Epidermal melanocyte (primary cell): ENCODE results near the gene SMC1B.
"Not testable (repeated sequence)": the region's sequence is repeated elsewhere in the genome, so short reads cannot be mapped to it uniquely, and the experiment has no call there.

Source experiments
- DNase-seq: peaks from one replicate; pipeline ENCODE4 v3.0.0; 2011; ENCODE audit warnings: low spot score; ENCODE audit not compliant: insufficient read length

Gene SMC1B

DNA sequence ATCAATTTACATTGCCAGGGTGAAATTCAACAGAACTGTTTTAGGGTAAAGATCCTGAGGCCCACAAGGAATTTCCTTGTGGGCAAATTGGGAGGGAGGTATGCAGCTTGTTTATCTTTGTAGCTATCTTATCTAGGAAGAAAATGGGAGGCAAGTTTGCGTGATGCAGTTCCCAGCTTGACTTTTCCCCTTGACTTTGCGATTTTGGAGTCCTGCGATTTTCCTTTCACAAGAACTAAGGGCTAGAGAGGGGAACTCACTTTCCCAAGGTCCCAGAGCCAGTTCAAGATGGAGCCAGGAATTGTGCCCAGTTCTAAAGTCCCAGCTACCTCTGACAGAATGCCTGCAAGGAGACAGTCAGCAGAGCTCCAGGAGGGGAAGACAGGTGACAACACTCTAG, 30.8 kb upstream of the SMC1B start:
- no peak for DNase-seq

DNA sequence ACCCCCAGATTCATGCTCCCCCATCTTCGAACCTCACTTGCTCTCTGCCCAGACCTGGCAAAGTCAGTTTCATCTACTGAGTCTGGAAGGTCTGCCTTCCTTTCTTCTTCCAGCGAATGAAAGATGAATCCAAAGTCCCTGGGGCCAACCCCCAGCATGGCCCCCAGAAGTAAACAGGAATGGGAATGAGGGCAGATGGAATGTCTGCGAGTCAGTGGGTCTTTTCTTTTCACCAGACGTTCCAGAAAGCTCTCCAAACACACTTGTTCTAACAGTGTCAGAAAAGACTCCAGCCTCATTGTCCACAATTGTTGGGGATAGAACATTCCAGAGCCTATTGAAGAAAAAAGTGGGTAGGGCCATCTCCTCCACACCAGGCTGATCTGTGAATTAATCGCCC, 28.7 kb upstream of the SMC1B start:
- no peak for DNase-seq

DNA sequence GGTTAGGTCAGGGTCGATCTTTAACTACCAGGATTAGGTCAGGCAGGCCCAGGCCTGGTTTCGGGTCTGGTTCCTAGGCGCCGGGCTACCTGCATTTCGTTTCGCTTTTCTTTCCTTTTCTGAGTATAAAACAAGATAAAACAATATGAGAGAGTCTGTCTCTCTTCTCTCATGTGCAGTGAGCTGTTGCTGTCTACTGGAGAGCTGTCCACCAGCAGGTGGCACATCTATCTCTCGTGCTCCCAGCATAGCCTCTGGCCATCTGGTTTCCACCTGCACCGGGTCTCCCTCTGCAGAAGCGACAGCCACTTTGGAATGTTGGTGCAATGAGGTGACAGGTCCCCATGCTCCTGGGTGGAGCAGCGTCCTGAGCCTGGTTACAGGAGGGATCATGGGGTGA, 27.7 kb upstream of the SMC1B start:
- DNase-seq, result peak; percentile 73

DNA sequence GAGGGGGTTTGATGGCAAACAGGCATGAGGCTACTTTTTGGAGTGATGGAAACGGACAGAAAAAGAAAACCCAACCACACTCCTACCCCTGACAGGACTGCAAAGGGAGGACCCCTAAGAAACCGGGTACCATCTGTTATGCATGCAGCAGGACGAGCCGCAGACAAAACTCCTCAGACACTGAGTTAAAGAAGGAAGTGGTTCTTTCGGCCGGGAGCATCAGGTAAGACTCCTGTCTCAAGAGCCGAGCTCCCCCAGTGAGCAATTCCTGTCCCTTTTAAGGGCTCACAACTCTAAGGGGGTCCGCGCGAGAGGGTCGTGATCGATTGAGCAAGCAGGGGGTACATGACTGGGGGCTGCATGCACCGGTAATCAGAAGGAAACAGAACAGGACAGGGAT, 27.3 kb upstream of the SMC1B start:
- not testable (repeated sequence) for DNase-seq

DNA sequence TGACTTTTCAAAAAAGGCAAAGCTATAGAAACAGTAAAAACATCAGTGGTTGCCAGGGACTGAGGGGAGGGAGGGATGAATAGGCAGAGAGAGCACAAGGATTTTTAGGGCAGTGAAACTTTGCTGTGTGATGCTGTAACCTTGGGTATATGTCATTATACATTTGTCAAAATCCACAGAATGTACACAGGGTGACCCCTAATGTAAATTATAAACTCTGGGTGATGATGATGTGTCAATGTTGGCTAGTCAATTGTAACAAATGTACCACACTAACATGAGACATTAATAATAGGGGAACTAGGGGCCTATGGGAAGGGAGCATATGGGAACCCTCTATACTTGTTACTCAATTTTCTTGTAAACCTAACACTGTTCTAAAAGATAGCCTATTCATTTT, 24.9 kb upstream of the SMC1B start:
- no peak for DNase-seq

DNA sequence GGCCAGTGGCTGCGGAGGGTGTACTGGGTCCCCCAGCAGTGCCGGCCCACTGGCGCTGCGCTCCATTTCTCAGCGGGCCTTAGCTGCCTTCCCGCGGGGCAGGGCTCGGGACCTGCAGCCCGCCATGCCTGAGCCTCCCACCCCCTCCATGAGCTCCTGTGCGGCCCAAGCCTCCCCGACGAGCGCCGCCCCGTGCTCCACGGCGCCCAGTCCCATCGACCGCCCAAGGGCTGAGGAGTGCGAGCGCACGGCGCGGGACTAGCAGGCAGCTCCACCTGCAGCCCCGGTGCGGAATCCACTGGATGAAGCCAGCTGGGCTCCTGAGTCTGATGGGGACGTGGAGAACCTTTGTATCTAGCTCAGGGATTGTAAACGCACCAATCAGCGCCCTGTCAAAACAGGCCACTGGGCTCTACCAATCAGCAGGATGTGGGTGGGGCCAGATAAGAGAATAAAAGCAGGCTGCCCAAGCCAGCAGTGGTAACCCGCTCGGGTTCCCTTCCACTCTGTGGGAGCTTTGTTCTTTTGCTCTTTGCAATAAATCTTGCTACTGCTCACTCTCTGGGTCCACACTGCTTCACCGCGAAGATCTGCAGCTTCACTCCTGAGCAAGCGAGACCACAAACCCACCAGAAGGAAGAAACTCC, 23.6 kb upstream of the SMC1B start:
- DNase-seq, result not testable (repeated sequence)

DNA sequence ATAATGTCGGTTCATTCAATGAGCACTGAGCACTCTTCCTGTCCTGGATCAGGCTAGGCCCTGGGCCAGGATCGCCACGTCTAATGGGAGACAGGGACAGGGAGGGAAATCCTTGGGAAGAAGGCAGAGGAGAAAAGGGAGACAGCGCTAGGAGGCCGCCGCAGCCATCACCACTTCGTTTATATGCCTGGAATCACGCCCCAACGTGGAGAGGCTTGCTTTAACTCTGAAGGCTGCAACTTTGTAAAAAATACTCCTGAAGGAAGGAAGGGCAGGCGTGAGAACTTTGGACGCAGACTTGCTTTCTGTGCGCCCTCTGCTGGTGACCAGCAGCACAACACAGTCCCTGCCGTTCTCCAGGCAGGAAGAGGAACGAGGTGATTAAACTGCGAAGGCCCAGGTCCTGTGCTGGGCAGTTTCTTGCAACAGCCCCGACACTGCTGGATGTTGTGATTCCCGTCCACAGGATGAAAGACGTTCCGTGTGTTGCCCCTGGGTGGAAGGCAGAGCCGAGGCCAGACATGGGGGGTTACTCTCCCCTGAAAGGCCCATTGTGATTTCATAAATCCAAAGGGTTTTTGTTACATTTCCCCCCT, 22.2 kb upstream of the SMC1B start:
- DNase-seq, result peak; percentile 84

DNA sequence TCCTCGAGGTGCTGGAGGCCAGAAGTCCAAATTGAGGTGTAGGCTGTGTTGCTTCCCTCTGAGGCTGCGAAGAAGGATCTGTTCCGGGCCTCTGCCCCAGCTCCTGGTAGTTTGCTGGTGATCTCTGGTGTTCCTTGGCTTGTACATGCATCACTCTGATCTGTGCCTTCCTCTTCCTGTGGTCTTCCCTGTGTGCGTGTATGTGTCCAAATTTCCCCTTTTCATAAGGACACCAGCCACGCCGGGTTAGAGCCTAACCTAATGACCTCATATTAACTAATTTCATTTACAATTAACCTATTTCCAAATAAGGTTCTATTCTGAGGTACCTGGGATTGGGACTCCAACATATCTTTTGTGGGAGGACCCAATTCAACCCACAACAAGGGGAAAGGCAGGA, 21.6 kb upstream of the SMC1B start:
- no peak for DNase-seq

DNA sequence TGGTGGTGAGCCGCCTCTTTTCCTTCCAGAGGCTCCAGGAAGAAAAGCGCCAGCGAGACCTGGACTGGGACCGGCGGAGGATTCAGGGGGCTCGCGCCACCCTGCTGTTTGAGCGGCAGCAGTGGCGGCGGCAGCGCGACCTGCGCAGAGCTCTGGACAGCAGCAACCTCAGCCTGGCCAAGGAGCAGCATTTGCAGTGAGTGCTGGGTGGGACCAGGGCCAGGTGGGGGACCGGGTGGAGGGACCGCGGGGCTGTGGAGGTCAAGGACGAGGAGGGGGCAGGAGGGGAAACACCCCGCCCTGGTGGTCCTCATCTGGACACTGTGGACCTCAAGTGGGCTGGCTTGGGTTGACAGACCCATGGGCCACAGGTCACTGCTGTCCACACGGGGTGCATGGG, 17.5 kb upstream of the SMC1B start:
- DNase-seq, result no peak

DNA sequence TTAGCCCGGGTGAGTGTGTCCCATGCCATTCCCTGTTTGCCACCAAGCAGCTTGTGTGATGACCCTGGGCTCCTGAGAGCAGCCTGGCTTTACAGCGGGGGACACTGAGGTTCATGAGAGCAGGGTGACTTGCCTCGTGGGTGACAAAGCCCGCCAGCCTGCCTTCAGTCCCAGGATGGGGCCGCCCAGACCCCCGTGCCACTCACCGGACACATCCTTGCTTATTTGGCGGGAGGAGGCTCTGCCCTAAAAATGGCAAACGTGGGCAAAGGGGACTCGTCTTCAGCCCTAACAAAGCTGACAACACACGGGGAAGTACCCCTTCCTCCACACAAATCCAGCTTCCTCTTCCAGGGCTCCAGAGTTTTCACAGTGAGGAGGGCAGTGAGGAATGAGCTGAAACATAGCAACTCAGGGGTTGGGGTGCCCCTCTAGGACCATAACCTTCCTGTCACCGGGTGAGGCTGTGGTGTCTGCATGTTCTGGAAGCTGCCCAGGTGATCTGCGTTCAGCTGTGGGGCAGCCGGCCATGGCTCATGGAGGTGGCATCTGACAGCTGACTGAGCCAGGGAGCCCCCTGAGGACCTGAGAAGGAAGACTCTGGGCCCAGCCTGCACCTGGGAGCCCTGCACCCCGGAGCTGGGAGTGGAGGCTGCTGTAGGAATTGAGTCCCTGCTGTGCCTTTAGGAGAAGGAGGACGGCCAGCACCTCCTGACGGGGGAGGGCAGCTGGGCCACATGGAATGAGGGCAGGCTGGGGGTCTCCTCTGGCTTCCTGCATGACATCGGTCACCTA, 16.8 kb upstream of the SMC1B start:
- DNase-seq, result no peak

DNA sequence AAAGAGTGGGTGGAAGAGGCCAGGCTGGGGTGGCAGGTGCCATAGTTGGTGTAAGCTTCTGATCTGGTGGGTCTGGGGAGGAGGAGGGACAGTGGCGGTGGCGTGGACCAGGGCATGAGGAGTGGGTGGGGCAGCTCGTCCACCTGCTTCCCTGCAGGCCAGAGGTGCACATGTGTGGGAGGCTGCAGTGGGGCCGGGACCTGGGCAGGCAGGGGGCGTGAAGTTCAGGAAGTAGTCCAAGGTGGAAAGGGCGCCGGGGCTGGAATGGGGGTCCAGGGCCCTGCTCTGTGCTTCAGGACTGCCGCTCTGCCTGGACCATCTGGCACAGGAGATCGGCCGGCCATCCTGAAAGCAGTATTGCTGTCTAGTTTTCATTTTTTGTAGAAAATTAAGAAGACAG, 16.0 kb upstream of the SMC1B start:
- no peak for DNase-seq

DNA sequence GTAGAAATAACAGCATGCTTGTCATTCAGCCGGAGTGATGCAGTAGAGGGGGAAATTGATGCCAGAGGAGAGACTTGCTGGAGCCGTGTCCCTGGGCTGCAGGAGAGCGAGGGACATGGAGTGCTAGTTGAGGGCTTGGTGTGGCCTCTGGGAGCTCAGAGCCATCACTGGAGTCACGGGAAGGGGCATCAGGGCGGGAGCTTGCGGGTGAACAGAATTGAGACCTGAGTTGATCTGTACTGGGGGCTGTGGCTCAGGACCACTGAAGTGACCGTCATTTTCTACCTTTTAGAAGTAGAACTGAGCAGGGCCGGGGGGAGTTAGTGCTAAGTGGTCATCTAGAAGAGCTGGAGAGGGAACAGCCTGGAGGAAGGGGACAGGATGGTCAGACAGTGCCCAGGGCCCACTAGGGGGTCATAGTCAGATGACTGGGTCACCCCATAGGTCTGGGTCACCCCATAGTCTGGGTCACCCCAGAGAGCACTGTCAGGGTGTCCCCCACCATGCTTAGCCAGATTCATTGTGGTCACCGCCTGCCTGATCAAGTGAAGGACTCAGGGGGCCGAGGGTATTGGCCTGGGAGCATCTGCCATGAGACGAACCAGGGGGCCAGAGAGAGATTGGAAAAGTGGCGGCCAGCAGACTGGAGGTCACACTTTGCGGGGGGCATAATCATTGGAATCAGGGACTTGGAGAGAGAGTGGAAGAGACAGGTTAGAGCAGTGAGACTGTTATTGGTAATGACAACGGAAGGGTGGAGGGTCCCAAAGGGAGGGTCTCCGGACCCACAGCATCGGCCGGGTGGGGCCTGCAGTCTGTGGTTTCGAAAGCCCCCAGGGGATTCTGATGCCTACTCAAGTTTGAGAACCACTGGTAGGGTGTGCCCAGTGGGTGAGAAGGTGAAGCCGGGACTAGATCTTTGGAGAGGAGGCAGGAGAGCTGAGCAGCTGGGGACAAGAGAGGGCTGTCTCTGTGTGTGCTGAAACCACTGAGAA, 15.3 kb upstream of the SMC1B start:
- no peak for DNase-seq

DNA sequence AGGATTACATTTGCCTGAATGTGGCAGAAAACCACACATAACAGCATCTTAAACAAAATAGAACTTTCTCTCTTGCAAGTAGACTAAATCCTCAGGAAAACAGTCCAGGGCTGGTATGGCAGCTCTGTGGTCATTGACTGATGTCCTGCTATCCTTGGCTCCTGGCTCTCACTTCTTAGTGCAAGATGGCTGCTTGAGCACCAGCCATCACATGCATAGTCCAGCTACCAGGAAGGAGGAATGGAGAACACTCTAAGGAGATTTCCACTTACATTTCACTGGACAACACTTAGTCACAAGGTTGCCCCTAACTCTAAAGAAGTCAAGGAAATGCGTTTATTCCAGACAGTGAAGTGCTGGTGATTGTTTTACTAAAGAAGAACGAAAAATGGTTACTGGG, 13.7 kb upstream of the SMC1B start:
- DNase-seq, result no peak

DNA sequence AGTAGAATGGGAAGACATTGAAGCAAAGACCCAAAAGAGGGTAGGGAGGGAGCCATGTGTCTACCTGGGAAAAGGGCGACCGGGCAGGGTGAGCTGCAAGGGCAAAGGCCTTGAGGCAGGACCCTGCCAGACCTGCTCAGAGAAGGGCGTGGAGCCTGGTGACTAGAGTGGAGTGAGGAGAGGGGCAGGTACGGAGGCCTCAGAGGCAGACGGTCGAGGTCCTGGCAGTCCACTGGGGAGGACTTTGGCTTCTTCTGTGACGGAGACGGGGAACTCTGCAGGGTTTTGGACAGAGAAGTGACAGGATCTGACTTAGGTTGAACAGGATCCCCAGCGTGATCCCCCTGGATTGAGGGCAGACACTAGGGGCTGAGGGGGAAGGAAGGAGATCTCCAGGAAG, 13.0 kb upstream of the SMC1B start:
- no peak for DNase-seq

DNA sequence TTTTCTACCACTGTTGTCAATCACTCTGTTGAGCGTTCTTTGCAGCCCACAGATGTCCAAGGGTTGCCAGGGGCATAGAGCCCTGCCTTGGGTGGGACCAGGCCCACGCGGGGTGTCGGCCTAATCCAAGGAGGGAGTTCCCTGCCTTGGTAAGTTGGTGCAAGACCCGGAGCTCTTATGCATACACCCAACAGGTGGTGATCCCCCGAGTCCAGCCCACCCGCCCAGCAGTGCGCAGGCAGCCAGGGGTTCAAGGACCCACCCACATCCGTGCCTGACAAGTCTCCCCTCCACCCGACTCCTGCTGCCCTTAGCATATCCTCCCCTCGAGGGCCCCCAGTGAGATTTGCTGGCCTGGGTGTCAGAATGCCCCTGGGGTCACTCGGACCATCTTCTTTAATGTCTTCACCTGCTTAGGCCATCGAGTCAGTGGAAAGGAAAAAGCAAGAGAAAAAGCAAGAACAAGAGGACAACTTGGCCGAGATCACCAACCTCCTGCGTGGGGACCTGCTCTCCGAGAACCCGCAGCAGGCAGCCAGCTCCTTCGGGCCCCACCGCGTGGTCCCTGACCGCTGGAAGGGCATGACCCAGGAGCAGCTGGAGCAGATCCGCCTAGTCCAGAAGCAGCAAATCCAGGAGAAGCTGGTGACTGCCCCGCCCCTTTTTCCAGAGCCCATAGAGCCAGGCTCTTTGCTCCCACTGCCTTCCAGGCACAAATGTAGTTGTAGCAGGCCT, 12.3 kb upstream of the SMC1B start:
- no peak for DNase-seq

DNA sequence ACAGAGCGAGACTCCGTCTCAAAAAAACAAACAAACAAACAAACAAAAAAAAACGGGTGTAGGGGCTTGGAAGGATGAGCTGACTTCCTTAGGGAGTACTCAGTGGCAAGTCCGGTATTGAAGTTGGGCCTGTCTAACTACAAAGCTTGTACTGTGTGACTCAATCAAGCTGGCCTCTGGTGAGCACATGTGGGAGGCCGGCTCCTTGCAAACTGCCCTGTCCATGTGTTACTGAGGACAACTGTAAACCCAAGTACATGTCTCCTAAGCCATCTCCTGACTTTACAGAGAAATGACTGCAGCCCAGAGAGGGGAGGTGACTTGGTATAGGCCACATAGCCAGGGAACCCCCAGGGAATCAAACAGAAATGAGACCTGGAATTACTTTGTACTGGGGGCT, 11.7 kb upstream of the SMC1B start:
- DNase-seq, result no peak

DNA sequence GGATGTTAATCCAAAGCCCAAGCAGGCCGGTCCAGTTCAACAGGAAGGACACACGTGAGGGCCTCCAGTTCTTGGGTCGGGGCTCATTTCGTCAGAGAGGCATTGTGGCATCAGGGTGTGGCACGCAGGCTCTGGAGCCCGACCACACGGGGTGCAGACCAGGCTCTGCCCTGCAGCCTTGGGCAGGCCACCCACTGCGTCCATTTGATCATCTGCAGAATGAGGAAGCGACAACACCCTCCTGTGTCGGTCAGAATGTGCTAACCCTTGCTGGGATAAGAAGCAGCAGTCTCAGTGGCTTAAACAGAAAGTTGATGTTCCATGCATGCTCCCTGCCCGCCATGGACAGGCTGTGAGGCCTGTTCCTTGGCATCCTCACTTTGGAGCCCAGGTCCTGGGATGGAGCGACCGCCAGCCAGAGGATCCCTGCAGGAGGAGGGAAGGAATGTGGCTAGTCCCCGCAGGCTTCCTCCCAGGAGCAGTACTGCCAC, 10.9 kb upstream of the SMC1B start:
- DNase-seq, result no peak

DNA sequence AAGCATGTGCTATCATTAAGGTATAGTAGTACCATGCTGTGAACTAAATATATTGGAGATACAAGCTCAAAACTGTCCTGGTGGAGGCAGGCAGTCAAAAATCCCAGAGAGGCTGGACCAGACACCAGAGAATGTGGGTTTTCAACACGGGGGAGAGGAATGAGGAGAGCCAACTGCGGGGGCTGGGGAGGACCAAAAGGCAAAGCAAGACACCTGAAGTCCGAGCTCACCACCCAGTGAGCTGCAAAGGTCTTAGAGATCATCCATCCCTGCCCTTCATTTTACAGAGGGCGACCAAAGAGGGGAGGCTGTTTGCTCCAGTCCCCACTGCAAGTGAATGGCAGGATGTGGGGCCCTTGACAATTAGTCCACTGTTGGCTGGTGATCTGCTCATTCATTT, 10.1 kb upstream of the SMC1B start:
- DNase-seq, result no peak

DNA sequence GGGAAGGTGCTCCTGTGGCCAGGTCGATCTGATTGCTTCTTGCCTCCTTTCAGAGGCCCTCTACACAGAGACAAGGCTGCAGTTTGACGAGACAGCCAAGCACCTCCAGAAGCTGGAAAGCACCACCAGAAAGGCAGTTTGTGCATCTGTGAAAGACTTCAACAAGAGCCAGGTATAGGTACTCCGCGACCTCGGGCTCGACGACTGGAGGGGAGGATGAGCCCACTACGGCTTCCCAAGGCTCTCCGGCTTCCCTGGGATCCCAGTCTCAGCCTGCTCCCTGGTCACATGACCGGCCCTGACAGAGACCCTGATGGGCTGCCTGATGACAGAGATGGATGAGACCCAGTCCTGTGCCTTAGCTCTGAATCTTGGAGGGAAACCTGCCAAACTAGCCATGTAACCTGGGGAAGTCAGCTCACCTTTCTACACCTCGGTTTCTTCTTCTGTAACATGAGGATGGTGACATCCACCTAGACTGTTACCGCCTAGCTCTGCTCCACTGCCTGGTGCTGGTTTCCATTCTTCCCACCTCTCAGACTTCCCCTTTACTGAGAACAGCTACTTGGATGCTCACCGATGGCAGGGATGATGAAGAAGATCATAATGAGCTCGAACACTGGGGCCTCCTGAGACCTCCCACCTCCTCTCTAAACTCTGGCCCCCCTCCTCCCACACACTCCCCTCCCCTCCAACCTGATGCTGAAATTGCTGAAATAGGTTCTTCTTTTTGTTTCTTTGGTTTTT, 9.0 kb upstream of the SMC1B start:
- no peak for DNase-seq
